ENCODE results near the gene DHRS11. TPM values are rescaled to one million over a fixed set of nuclear protein-coding genes. Genes with fewer than 3 reads are reported as not detected.

DHRS11 gene
- polyA plus RNA-seq (2013, experiment 1 of 2), result 15.6 TPM
- polyA plus RNA-seq (2013, experiment 2 of 2), result 14.9 TPM

GRCh38 chr17:36591434-36592315, at the start of gene DHRS11:
TSS of gene DHRS11 (plus strand) at chr17:36591879. CDS start at chr17:36592010, 131 bp downstream.
- H3K18ac ChIP-seq (ENCODE audit: low read length), result peak within 1 kb of the TSS; percentile 62
- H2BK120ac ChIP-seq (ENCODE audit: low read depth, low read length), result no peak within 1 kb of the TSS
- H3K36me3 ChIP-seq (ENCODE audit: control insufficient read depth, insufficient read depth, low read length), result no peaks in the 10 kb centered on the region
- H2BK15ac ChIP-seq (replicated peaks; ENCODE audit: low read depth), result no peak within 1 kb of the TSS
- peak within 1 kb of the TSS; percentile 91 for H3K56ac ChIP-seq (ENCODE audit: low read length)
- no peak within 1 kb of the TSS for H4K8ac ChIP-seq (ENCODE audit: low read depth, low read length)
- peak; percentile 87 for DNase-seq
- H3K9ac ChIP-seq (ENCODE audit: low read length), result peak within 1 kb of the TSS; percentile 86
- peak within 1 kb of the TSS; percentile 69 for H3K27ac ChIP-seq (ENCODE audit: low read depth, low read length)
- H3K4me3 ChIP-seq (ENCODE audit: low read length), result peak within 1 kb of the TSS; percentile 69
- no peaks in the 10 kb centered on the region for H3K27me3 ChIP-seq (ENCODE audit: insufficient read depth, low read length, poor library complexity)
- H2AK5ac ChIP-seq (ENCODE audit: low read length), result no peak within 1 kb of the TSS
- no peak within 1 kb of the TSS for H4K5ac ChIP-seq (ENCODE audit: low read length)
- H3K4ac ChIP-seq (ENCODE audit: low read depth, low read length), result peak within 1 kb of the TSS; percentile 8
- peaks cover 11% of the 10 kb centered on the region for H3K79me2 ChIP-seq (ENCODE audit: control insufficient read depth, insufficient read depth, low read length)
- H3K4me1 ChIP-seq (ENCODE audit: control insufficient read depth, low read depth, low read length), result peaks cover 2% of the 10 kb centered on the region
- H3K23ac ChIP-seq (ENCODE audit: low read length), result no peak within 1 kb of the TSS
- WGBS (ENCODE audit: extremely low coverage, insufficient coverage, low lambda C conversion rate), result no CpG with 5 or more reads among the region's 87 CpGs
- no peak within 1 kb of the TSS for H2BK5ac ChIP-seq (ENCODE audit: low read length)
- peak within 1 kb of the TSS; percentile 71 for H3K4me2 ChIP-seq (ENCODE audit: low read length)
- peaks cover 8% of the 10 kb centered on the region for H3K79me1 ChIP-seq (ENCODE audit: low read length)

- H3K27ac ChIP-seq (ENCODE audit: low read depth, low read length), result no peak overlapping the region
- no CpG with 5 or more reads among the region's 15 CpGs for WGBS (ENCODE audit: extremely low coverage, insufficient coverage, low lambda C conversion rate)
- H3K4me2 ChIP-seq (ENCODE audit: low read length), result no peak overlapping the region
- H4K5ac ChIP-seq (ENCODE audit: low read length), result no peak overlapping the region
- H3K79me1 ChIP-seq (ENCODE audit: low read length), result peaks cover 6% of the 10 kb centered on the region
- H3K9ac ChIP-seq (ENCODE audit: low read length), result no peak overlapping the region
- no peak for DNase-seq
- no peak overlapping the region for H3K4me3 ChIP-seq (ENCODE audit: low read length)
- no peak overlapping the region for H4K8ac ChIP-seq (ENCODE audit: low read depth, low read length)
- H2BK5ac ChIP-seq (ENCODE audit: low read length), result no peak overlapping the region
- no peak overlapping the region for H3K56ac ChIP-seq (ENCODE audit: low read length)
- peaks cover 16% of the 10 kb centered on the region for H3K79me2 ChIP-seq (ENCODE audit: control insufficient read depth, insufficient read depth, low read length)
- no peak overlapping the region for H3K23ac ChIP-seq (ENCODE audit: low read length)
- no peak overlapping the region for H3K18ac ChIP-seq (ENCODE audit: low read length)
- H3K36me3 ChIP-seq (ENCODE audit: control insufficient read depth, insufficient read depth, low read length), result peaks cover 2% of the 10 kb centered on the region
- H2BK120ac ChIP-seq (ENCODE audit: low read depth, low read length), result no peak overlapping the region
- no peak overlapping the region for H2BK15ac ChIP-seq (replicated peaks; ENCODE audit: low read depth)
- H3K4ac ChIP-seq (ENCODE audit: low read depth, low read length), result no peak overlapping the region
- no peak overlapping the region for H2AK5ac ChIP-seq (ENCODE audit: low read length)
- H3K4me1 ChIP-seq (ENCODE audit: control insufficient read depth, low read depth, low read length), result peaks cover 1% of the 10 kb centered on the region
- no peaks in the 10 kb centered on the region for H3K27me3 ChIP-seq (ENCODE audit: insufficient read depth, low read length, poor library complexity)
Measured at GRCh38 chr17:36542755-36543154, 48.9 kb upstream of the DHRS11 start.

- WGBS (ENCODE audit: extremely low coverage, insufficient coverage, low lambda C conversion rate), result no CpG with 5 or more reads among the region's 10 CpGs
Measured at GRCh38 chr17:36544044-36544306, 47.7 kb upstream of the DHRS11 start.

GRCh38 chr17:36544307-36545076, 47.2 kb upstream of the DHRS11 start, which contains the start of gene GGNBP2:
TSS of gene GGNBP2 (plus strand) at chr17:36544919. CDS start at chr17:36545725, 806 bp downstream.
- WGBS (ENCODE audit: extremely low coverage, insufficient coverage, low lambda C conversion rate), result no CpG with 5 or more reads among the region's 71 CpGs

More at GRCh38 chr17:36544044-36544306, 47.7 kb upstream of the DHRS11 start:
- H3K4me2 ChIP-seq (ENCODE audit: low read length), result peak overlapping the region; percentile 53
- H3K23ac ChIP-seq (ENCODE audit: low read length), result peak overlapping the region; percentile 57
- H3K9ac ChIP-seq (ENCODE audit: low read length), result peak overlapping the region; percentile 96
- H4K5ac ChIP-seq (ENCODE audit: low read length), result no peak overlapping the region
- H3K27ac ChIP-seq (ENCODE audit: low read depth, low read length), result peak overlapping the region; percentile 98
- peaks cover 24% of the 10 kb centered on the region for H3K79me2 ChIP-seq (ENCODE audit: control insufficient read depth, insufficient read depth, low read length)
- no peak overlapping the region for H3K18ac ChIP-seq (ENCODE audit: low read length)
- peak overlapping the region; percentile 79 for H2BK5ac ChIP-seq (ENCODE audit: low read length)
- H3K56ac ChIP-seq (ENCODE audit: low read length), result peak overlapping the region; percentile 94
- DNase-seq, result peak; percentile 75
- H3K4me3 ChIP-seq (ENCODE audit: low read length), result peak overlapping the region; percentile 96
- H3K27me3 ChIP-seq (ENCODE audit: insufficient read depth, low read length, poor library complexity), result no peaks in the 10 kb centered on the region
- no peaks in the 10 kb centered on the region for H3K36me3 ChIP-seq (ENCODE audit: control insufficient read depth, insufficient read depth, low read length)
- H3K79me1 ChIP-seq (ENCODE audit: low read length), result peaks cover 7% of the 10 kb centered on the region
- H2BK120ac ChIP-seq (ENCODE audit: low read depth, low read length), result no peak overlapping the region
- no peak overlapping the region for H2AK5ac ChIP-seq (ENCODE audit: low read length)
- no peak overlapping the region for H2BK15ac ChIP-seq (replicated peaks; ENCODE audit: low read depth)
- peak overlapping the region; percentile 46 for H3K4ac ChIP-seq (ENCODE audit: low read depth, low read length)
- H3K4me1 ChIP-seq (ENCODE audit: control insufficient read depth, low read depth, low read length), result peaks cover 2% of the 10 kb centered on the region
- H4K8ac ChIP-seq (ENCODE audit: low read depth, low read length), result no peak overlapping the region

GRCh38 chr17:36545077-36545464, 46.6 kb upstream of the DHRS11 start:
- no peak overlapping the region for H3K23ac ChIP-seq (ENCODE audit: low read length)
- peak overlapping the region; percentile 88 for H2BK5ac ChIP-seq (ENCODE audit: low read length)
- H3K4ac ChIP-seq (ENCODE audit: low read depth, low read length), result peak overlapping the region; percentile 63
- H2BK15ac ChIP-seq (replicated peaks; ENCODE audit: low read depth), result no peak overlapping the region
- peak overlapping the region; percentile 98 for H3K56ac ChIP-seq (ENCODE audit: low read length)
- peak overlapping the region; percentile 94 for H3K4me3 ChIP-seq (ENCODE audit: low read length)
- peak overlapping the region; percentile 95 for H3K18ac ChIP-seq (ENCODE audit: low read length)
- H3K4me2 ChIP-seq (ENCODE audit: low read length), result peak overlapping the region; percentile 20
- peaks cover 2% of the 10 kb centered on the region for H3K4me1 ChIP-seq (ENCODE audit: control insufficient read depth, low read depth, low read length)
- peaks cover 7% of the 10 kb centered on the region for H3K79me1 ChIP-seq (ENCODE audit: low read length)
- peaks cover 29% of the 10 kb centered on the region for H3K79me2 ChIP-seq (ENCODE audit: control insufficient read depth, insufficient read depth, low read length)
- no peak for DNase-seq
- peak overlapping the region; percentile 21 for H2BK120ac ChIP-seq (ENCODE audit: low read depth, low read length)
- no peaks in the 10 kb centered on the region for H3K27me3 ChIP-seq (ENCODE audit: insufficient read depth, low read length, poor library complexity)
- H3K9ac ChIP-seq (ENCODE audit: low read length), result peak overlapping the region; percentile 99
- H3K36me3 ChIP-seq (ENCODE audit: control insufficient read depth, insufficient read depth, low read length), result no peaks in the 10 kb centered on the region
- H4K5ac ChIP-seq (ENCODE audit: low read length), result no peak overlapping the region
- H3K27ac ChIP-seq (ENCODE audit: low read depth, low read length), result peak overlapping the region; percentile 98
- H4K8ac ChIP-seq (ENCODE audit: low read depth, low read length), result no peak overlapping the region
- no CpG with 5 or more reads among the region's 38 CpGs for WGBS (ENCODE audit: extremely low coverage, insufficient coverage, low lambda C conversion rate)
- no peak overlapping the region for H2AK5ac ChIP-seq (ENCODE audit: low read length)

More at GRCh38 chr17:36544307-36545076, 47.2 kb upstream of the DHRS11 start, which contains the start of gene GGNBP2:
- Histone ChIP-seq H3K36me3 (ENCODE audit: control insufficient read depth, insufficient read depth, low read length) (no peaks in the 10 kb centered on the region), H3K27ac (ENCODE audit: low read depth, low read length) (peak within 1 kb of the TSS; percentile 98), H3K4me2 (ENCODE audit: low read length) (peak within 1 kb of the TSS; percentile 99), H3K79me2 (ENCODE audit: control insufficient read depth, insufficient read depth, low read length) (peaks cover 27% of the 10 kb centered on the region), H3K4ac (ENCODE audit: low read depth, low read length) (peak within 1 kb of the TSS; percentile 63), H2AK5ac (ENCODE audit: low read length) (no peak within 1 kb of the TSS), H3K79me1 (ENCODE audit: low read length) (peaks cover 7% of the 10 kb centered on the region), H3K9ac (ENCODE audit: low read length) (peak within 1 kb of the TSS; percentile 100), H2BK5ac (ENCODE audit: low read length) (peak within 1 kb of the TSS; percentile 88), H3K4me1 (ENCODE audit: control insufficient read depth, low read depth, low read length) (peaks cover 2% of the 10 kb centered on the region), H3K27me3 (ENCODE audit: insufficient read depth, low read length, poor library complexity) (no peaks in the 10 kb centered on the region), H2BK15ac (replicated peaks; ENCODE audit: low read depth) (no peak within 1 kb of the TSS), H3K23ac (ENCODE audit: low read length) (peak within 1 kb of the TSS; percentile 94), H4K5ac (ENCODE audit: low read length) (no peak within 1 kb of the TSS), H4K8ac (ENCODE audit: low read depth, low read length) (no peak within 1 kb of the TSS), H3K56ac (ENCODE audit: low read length) (peak within 1 kb of the TSS; percentile 98), H3K18ac (ENCODE audit: low read length) (peak within 1 kb of the TSS; percentile 95), H2BK120ac (ENCODE audit: low read depth, low read length) (peak within 1 kb of the TSS; percentile 21), H3K4me3 (ENCODE audit: low read length) (peak within 1 kb of the TSS; percentile 97)
- DNase-seq, result peak; percentile 96
